ENCODE data around the gene MARCHF10.
"Not testable (repeated sequence)": the region's sequence is repeated elsewhere in the genome, so short reads cannot be mapped to it uniquely, and the experiment has no call there.

Gene MARCHF10

GRCh38 chr17:62807812-62808575 lies at the start of gene MARCHF10:
MARCHF10 (minus strand) TSS chr17:62808314; CDS start chr17:62801735, 6,579 bp downstream.
- DNase-seq (ENCODE audit: low read depth in 2 of 2): peak in 1 of 2 donors; percentile 1

- no peak for DNase-seq (ENCODE audit: low read depth in 2 of 2)
These were observed 49.4 kb upstream of the MARCHF10 start for GRCh38 chr17:62857526-62857925.

- DNase-seq (ENCODE audit: low read depth in 2 of 2): no peak
These were observed 48.5 kb upstream of the MARCHF10 start for GRCh38 chr17:62856594-62856993.

- no peak for DNase-seq (ENCODE audit: low read depth in 2 of 2)
These were observed 47.0 kb upstream of the MARCHF10 start for GRCh38 chr17:62855156-62855555.

GRCh38 chr17:62854098-62854680 lies 46.1 kb upstream of the MARCHF10 start:
- DNase-seq (ENCODE audit: low read depth in 2 of 2): no peak

GRCh38 chr17:62852195-62852594 lies 44.1 kb upstream of the MARCHF10 start:
- no peak for DNase-seq (ENCODE audit: low read depth in 2 of 2)

GRCh38 chr17:62849591-62850415 lies 41.7 kb upstream of the MARCHF10 start:
- DNase-seq (ENCODE audit: low read depth in 2 of 2): not testable (repeated sequence)

- DNase-seq (ENCODE audit: low read depth in 2 of 2): no peak
These were observed 40.2 kb upstream of the MARCHF10 start for GRCh38 chr17:62848334-62848733.

GRCh38 chr17:62847426-62847825 lies 39.3 kb upstream of the MARCHF10 start:
- no peak for DNase-seq (ENCODE audit: low read depth in 2 of 2)

GRCh38 chr17:62840871-62841270 lies 32.8 kb upstream of the MARCHF10 start:
- DNase-seq (ENCODE audit: low read depth in 2 of 2): no peak

- not testable (repeated sequence) for DNase-seq (ENCODE audit: low read depth in 2 of 2)
These were observed 25.7 kb upstream of the MARCHF10 start for GRCh38 chr17:62833816-62834215.

GRCh38 chr17:62832405-62832804 lies 24.3 kb upstream of the MARCHF10 start:
- no peak for DNase-seq (ENCODE audit: low read depth in 2 of 2)

GRCh38 chr17:62831066-62831465 lies 23.0 kb upstream of the MARCHF10 start:
- not testable (repeated sequence) for DNase-seq (ENCODE audit: low read depth in 2 of 2)

- no peak for DNase-seq (ENCODE audit: low read depth in 2 of 2)
These were observed 19.8 kb upstream of the MARCHF10 start for GRCh38 chr17:62827746-62828485.

GRCh38 chr17:62826956-62827355 lies 18.8 kb upstream of the MARCHF10 start:
- no peak for DNase-seq (ENCODE audit: low read depth in 2 of 2)

GRCh38 chr17:62825182-62825581 lies 17.1 kb upstream of the MARCHF10 start:
- DNase-seq (ENCODE audit: low read depth in 2 of 2): no peak

- DNase-seq (ENCODE audit: low read depth in 2 of 2): no peak
These were observed 16.4 kb upstream of the MARCHF10 start for GRCh38 chr17:62824290-62825131.

- DNase-seq (ENCODE audit: low read depth in 2 of 2): no peak
These were observed 15.2 kb upstream of the MARCHF10 start for GRCh38 chr17:62823111-62823893.

- DNase-seq (ENCODE audit: low read depth in 2 of 2): no peak
These were observed 14.2 kb upstream of the MARCHF10 start for GRCh38 chr17:62822080-62822904.
